Measurements from ENCODE around the gene PAQR4. TPM values are rescaled to one million over a fixed set of nuclear protein-coding genes. Genes with fewer than 3 reads are reported as not detected.

PAQR4 gene
- total RNA-seq, 4 donors from 2014 or later, result 1.9 to 6.4 (median 4.1) TPM

GRCh38 chr16:3013491-3013951 lies 44.4 kb downstream of the PAQR4 start:
- ATAC-seq, result no peak

DNA sequence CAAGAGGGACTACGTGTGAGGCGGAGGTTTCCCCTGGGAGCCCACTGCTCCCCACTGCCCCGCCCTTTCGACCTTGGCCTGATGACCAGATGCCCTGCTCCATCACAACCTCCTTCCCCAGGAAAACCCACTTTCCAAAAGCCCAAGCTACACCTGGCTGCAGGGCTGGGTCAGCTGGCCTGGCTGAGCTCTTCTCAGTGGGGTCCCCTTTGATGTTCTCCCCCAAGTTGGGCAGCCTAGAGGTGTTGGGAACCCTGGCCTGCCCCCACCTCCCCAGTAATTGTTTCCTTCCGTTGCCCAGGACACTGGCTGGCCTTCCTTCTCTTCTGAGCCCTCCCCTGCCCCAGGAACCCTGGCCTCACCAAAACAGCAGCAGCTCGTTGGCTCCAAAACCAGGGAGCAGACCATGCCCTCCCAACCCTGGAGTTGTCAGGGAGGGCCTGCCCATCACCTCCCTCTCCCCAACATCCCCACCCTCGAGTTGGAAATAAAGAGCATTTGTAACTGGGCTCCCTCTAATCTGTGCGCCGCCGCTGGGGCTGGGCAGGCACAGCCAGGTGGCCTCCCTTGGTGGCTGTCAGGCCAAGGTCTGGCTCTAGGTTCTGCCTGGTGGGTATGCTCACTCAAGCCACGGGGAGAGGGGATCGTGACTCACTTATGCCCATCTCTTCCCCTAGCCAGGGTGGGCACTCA lies 45.0 kb downstream of the PAQR4 start:
- no peak for TF ChIP-seq EP300 (IDR thresholded peaks at IDR 0.05)
- no peak for TF ChIP-seq POLR2AphosphoS5 (IDR thresholded peaks at IDR 0.05)
- TF ChIP-seq, protein P1, sequence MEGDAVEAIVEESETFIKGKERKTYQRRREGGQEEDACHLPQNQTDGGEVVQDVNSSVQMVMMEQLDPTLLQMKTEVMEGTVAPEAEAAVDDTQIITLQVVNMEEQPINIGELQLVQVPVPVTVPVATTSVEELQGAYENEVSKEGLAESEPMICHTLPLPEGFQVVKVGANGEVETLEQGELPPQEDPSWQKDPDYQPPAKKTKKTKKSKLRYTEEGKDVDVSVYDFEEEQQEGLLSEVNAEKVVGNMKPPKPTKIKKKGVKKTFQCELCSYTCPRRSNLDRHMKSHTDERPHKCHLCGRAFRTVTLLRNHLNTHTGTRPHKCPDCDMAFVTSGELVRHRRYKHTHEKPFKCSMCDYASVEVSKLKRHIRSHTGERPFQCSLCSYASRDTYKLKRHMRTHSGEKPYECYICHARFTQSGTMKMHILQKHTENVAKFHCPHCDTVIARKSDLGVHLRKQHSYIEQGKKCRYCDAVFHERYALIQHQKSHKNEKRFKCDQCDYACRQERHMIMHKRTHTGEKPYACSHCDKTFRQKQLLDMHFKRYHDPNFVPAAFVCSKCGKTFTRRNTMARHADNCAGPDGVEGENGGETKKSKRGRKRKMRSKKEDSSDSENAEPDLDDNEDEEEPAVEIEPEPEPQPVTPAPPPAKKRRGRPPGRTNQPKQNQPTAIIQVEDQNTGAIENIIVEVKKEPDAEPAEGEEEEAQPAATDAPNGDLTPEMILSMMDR (IDR thresholded peaks at IDR 0.05), result no peak
- TF ChIP-seq POLR2A (IDR thresholded peaks at IDR 0.05), result no peak
- 0 to 38% methylated on average over 1 to 2 of the region's 12 CpGs for WGBS, 2 donors (ENCODE audit: low coverage in 1 of 2)
- Histone ChIP-seq H3K4me1 (peaks cover 0 to 9% (median 0%) of the 10 kb centered on the region in 3 donors), H3K9me3 (no peaks in the 10 kb centered on the region), H3K36me3 (no peaks in the 10 kb centered on the region), H3K4me3 (no peak overlapping the region), H3K27ac (no peak overlapping the region), H3K27me3 (peaks cover 93% of the 10 kb centered on the region)
- ATAC-seq, result no peak

More at GRCh38 chr16:3013491-3013951, 44.4 kb downstream of the PAQR4 start:
- no peak overlapping the region for H3K4me3 ChIP-seq
- no peaks in the 10 kb centered on the region for H3K9me3 ChIP-seq
- H3K27me3 ChIP-seq, result peaks cover 93% of the 10 kb centered on the region
- H3K4me1 ChIP-seq, result peaks cover 0 to 9% (median 0%) of the 10 kb centered on the region in 3 donors
- no peak overlapping the region for H3K27ac ChIP-seq
- TF ChIP-seq EP300 (IDR thresholded peaks at IDR 0.05) (no peak), POLR2AphosphoS5 (IDR thresholded peaks at IDR 0.05) (no peak)
- TF ChIP-seq, protein P1 (IDR thresholded peaks at IDR 0.05), result no peak
- no CpG with 5 or more reads among the region's 27 CpGs for WGBS, 2 donors (ENCODE audit: low coverage in 1 of 2)
- H3K36me3 ChIP-seq, result no peaks in the 10 kb centered on the region

DNA sequence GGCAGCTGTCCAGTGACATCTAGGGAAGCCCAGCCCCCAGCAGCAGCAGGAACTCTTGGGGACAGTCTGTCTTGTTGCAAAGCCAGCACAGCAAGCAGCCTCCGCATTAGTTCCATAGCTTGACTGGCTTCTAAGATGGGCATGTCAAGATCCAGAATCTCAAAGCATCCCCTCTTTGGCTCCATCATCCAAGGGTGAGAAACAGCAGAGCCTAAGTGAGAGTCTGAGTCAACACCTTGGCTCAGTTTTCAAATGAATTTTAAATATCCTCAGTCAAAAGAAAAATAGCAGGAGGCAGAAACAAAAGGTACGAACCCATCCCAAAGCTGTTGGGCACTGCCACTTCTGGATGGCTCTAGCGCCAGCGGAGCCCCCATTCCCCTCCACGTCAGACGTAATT lies 45.8 kb downstream of the PAQR4 start:
- Histone ChIP-seq H3K36me3 (no peaks in the 10 kb centered on the region), H3K4me3 (no peak overlapping the region), H3K4me1 (peaks cover 0 to 16% (median 4%) of the 10 kb centered on the region in 3 donors), H3K9me3 (no peaks in the 10 kb centered on the region), H3K27me3 (peaks cover 88% of the 10 kb centered on the region), H3K27ac (no peak overlapping the region)
- ATAC-seq, result no peak
- no peak for TF ChIP-seq POLR2A (IDR thresholded peaks at IDR 0.05)
- TF ChIP-seq, protein P1 (IDR thresholded peaks at IDR 0.05), result no peak
- 70 to 73% methylated on average over 2 of the region's 6 CpGs for WGBS, 2 donors (ENCODE audit: low coverage in 1 of 2)

- no peak for ATAC-seq
- Histone ChIP-seq H3K9me3 (no peaks in the 10 kb centered on the region), H3K4me1 (peaks cover 0 to 27% (median 4%) of the 10 kb centered on the region in 3 donors), H3K27ac (no peak overlapping the region), H3K4me3 (no peak overlapping the region), H3K36me3 (no peaks in the 10 kb centered on the region), H3K27me3 (peaks cover 78% of the 10 kb centered on the region)
- TF ChIP-seq POLR2A (IDR thresholded peaks at IDR 0.05), result no peak
- TF ChIP-seq, protein P1 (IDR thresholded peaks at IDR 0.05), result no peak
- TF ChIP-seq POLR2AphosphoS5 (IDR thresholded peaks at IDR 0.05), result no peak
- TF ChIP-seq EP300 (IDR thresholded peaks at IDR 0.05), result no peak
- 89 to 97% methylated on average over 5 to 7 of the region's 13 CpGs for WGBS, 2 donors (ENCODE audit: low coverage in 1 of 2)
Observed at GRCh38 chr16:3015865-3016521, 46.8 kb downstream of the PAQR4 start.

Data from gastroesophageal sphincter (tissue), 4 donors.